ENCODE data around the gene ADAP1. TPM values are rescaled to one million over a fixed set of nuclear protein-coding genes. Genes with fewer than 3 reads are reported as not detected.

ADAP1 gene
- total and polyA plus RNA-seq, 2 of the 8 experiments (the other 6 are each of a cell fraction or from before 2014, with no cell fraction given): 5.8 to 6.1 TPM

- Histone ChIP-seq H2AK5ac (ENCODE audit: low read depth, low read length) (no peak overlapping the region), H3K23me2 (ENCODE audit: low read depth, low read length) (peaks cover 4% of the 10 kb centered on the region; the same call in 1 of the 2 replicates), H3K4me2 (ENCODE audit: insufficient read depth in 1 of 2, low read depth in 2 of 2, low read length in 2 of 2) (peak overlapping the region; percentile 56 to 76; a peak in 3 of 4 replicates), H3K79me1 (ENCODE audit: low read depth, low read length) (no peaks in the 10 kb centered on the region), H3K36me3 (ENCODE audit: control insufficient read depth in 2 of 4, insufficient read depth in 4 of 4, low read length in 3 of 4) (no peaks in the 10 kb centered on the region), H3K23ac (ENCODE audit: insufficient read length) (no peak overlapping the region), H3K9ac (replicated peaks in 1 of 4; ENCODE audit: extremely low read depth in 1 of 4, low read depth in 3 of 4, low read length in 3 of 4) (no peak overlapping the region), H3K18ac (ENCODE audit: extremely low read depth, low read length) (no peak overlapping the region), H3K27me3 (replicated peaks in 1 of 4; ENCODE audit: control insufficient read depth in 3 of 4, extremely low read depth in 1 of 4, insufficient read depth in 3 of 4, low read length in 3 of 4) (peaks cover 2 to 26% (median 19%) of the 10 kb centered on the region in 4 experiments; a peak in 6 of 7 replicates), H4K8ac (ENCODE audit: extremely low read depth, insufficient read depth, low read length) (peak overlapping the region; percentile 11; the same call in 1 of the 2 replicates), H3K4me3 (ENCODE audit: extremely low read depth in 1 of 4, insufficient read depth in 2 of 4, low read depth in 3 of 4, low read length in 4 of 4) (peak overlapping the region; percentile 27 to 62 (median 46); a peak in 7 of 8 replicates), H2BK20ac (ENCODE audit: low read length) (no peak overlapping the region), H3K56ac (replicated peaks; ENCODE audit: insufficient read length, low read depth, low read length) (no peak overlapping the region), H4K20me1 (replicated peaks in 1 of 2; ENCODE audit: control insufficient read depth in 1 of 2, insufficient read depth in 2 of 2, low read length in 2 of 2) (no peaks in the 10 kb centered on the region), H3K14ac (ENCODE audit: insufficient read length) (no peak overlapping the region), H3K9me3 (ENCODE audit: insufficient read depth in 2 of 2, low read depth in 1 of 2, low read length in 1 of 2) (peaks cover 0 to 3% of the 10 kb centered on the region in 2 experiments; a peak in 1 of 4 replicates), H3K79me2 (ENCODE audit: control insufficient read depth in 1 of 2, insufficient read depth in 2 of 2, low read length in 2 of 2) (no peaks in the 10 kb centered on the region), H2AFZ (ENCODE audit: low read length) (no peak overlapping the region), H2BK5ac (ENCODE audit: low read depth, low read length) (no peak overlapping the region), H3K4ac (replicated peaks; ENCODE audit: insufficient read length, low read depth, low read length) (no peak overlapping the region), H2BK120ac (replicated peaks; ENCODE audit: low read depth, low read length) (no peak overlapping the region), H3K27ac (ENCODE audit: low read depth, low read length) (no peak overlapping the region), H2BK15ac (ENCODE audit: low read length) (no peak overlapping the region), H4K5ac (ENCODE audit: insufficient read length, low read depth, low read length) (no peak overlapping the region), H4K91ac (replicated peaks; ENCODE audit: insufficient read length, low read length) (no peak overlapping the region), H3K4me1 (replicated peaks in 1 of 4; ENCODE audit: control insufficient read depth in 3 of 4, insufficient read depth in 4 of 4, low read length in 3 of 4) (peaks cover 0 to 20% (median 9%) of the 10 kb centered on the region in 4 experiments; a peak in 5 of 7 replicates), H2BK12ac (ENCODE audit: low read depth, low read length) (no peak overlapping the region)
- no peak for FAIRE-seq
- DNase-seq (ENCODE audit: low read depth in 1 of 2, low spot score in 2 of 2): peak in 1 of 2 experiments; percentile 74
- WGBS, 2 experiments (ENCODE audit: extremely low coverage in 1 of 2, insufficient coverage in 1 of 2, insufficient read length in 1 of 2, insufficient replicate concordance in 2 of 2, low coverage in 1 of 2, low lambda C conversion rate in 2 of 2, missing lambda C conversion rate in 1 of 2): 12% methylated on average over 30 of the region's 78 CpGs; no CpG with 5 or more reads in 1 of the 2 experiments
- ChIA-PET POLR2A (ENCODE audit: partially characterized antibody) (interaction anchor here (1.0 to 1.4 kb wide), 3 partner anchors 13 to 56 kb away, joined by 3 read pairs; no protein-coding TSS in a partner anchor), CTCF (ENCODE audit: partially characterized antibody) (interaction anchor here (1.3 to 1.7 kb wide), 2 partner anchors 13 to 112 kb away, joined by 3 to 6 read pairs; no protein-coding TSS in a partner anchor)
- peak; percentile 45; the same call in 1 of the 2 replicates for TF ChIP-seq SUZ12 (IDR thresholded peaks at IDR 0.05; ENCODE audit: low read length)
- TF ChIP-seq, protein P1, sequence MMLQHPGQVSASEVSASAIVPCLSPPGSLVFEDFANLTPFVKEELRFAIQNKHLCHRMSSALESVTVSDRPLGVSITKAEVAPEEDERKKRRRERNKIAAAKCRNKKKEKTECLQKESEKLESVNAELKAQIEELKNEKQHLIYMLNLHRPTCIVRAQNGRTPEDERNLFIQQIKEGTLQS (IDR thresholded peaks at IDR 0.05; ENCODE audit: insufficient read depth, low read depth, low read length): no peak
- TF ChIP-seq TAF1 (IDR thresholded peaks at IDR 0.05; ENCODE audit: low read depth, low read length): no peak
- no peak for TF ChIP-seq TBP (IDR thresholded peaks at IDR 0.05; ENCODE audit: low read depth, low read length)
- no peak for TF ChIP-seq SRF (IDR thresholded peaks at IDR 0.05; ENCODE audit: low read depth, low read length)
- no peak for TF ChIP-seq JUN (IDR thresholded peaks at IDR 0.05; ENCODE audit: low read depth, low read length)
- no peak for TF ChIP-seq KDM1A (IDR thresholded peaks at IDR 0.05; ENCODE audit: borderline replicate concordance, low read length)
- TF ChIP-seq JUND (IDR thresholded peaks at IDR 0.05; ENCODE audit: low read length): peak; percentile 84
- TF ChIP-seq CBX8 (IDR thresholded peaks at IDR 0.05; ENCODE audit: borderline replicate concordance, low read depth, low read length): no peak
- TF ChIP-seq SIX5 (IDR thresholded peaks at IDR 0.05; ENCODE audit: low read depth, low read length): no peak
- 0 out of 2 replicates have a peak, but pooled peaks have one; percentile 33 for TF ChIP-seq CREB1 (IDR thresholded peaks at IDR 0.05)
- peak; percentile 32 for TF ChIP-seq EZH2 (IDR thresholded peaks at IDR 0.05; ENCODE audit: low read depth, low read length, severe bottlenecking)
Measured at GRCh38 chr7:953547-954327, 743 bp downstream of the ADAP1 start.
